Measurements from ENCODE around the gene NTSR1.

- TF ChIP-seq CTCF (IDR thresholded peaks at IDR 0.05) (no peak), EP300 (IDR thresholded peaks at IDR 0.05) (no peak), POLR2AphosphoS5 (IDR thresholded peaks at IDR 0.05) (no peak)
Measured at GRCh38 chr20:62675156-62675876, 33.3 kb upstream of the NTSR1 start.
